Panc1 (cell line): ENCODE results near the gene SGPP2. TPM values are rescaled to one million over a fixed set of nuclear protein-coding genes. Genes with fewer than 3 reads are reported as not detected.

ENCODE experiments used
- ATAC-seq: fragments of 200-7000 bp; cut with Tn5 transposase; 2 replicates; pipeline ENCODE4 v1.9.1; 2020; ENCODE audit warnings: mild to moderate bottlenecking, moderate library complexity
- BruUV-seq: library from RNA; stranded (reverse); fragments of 400-500 nt; replicated peaks from 2 replicates; lab custom pipeline; 2021; lab: Mats Ljungman, UMichigan
- CTCF ChIA-PET: fragments of 300-600 bp; sonication (Branson Sonifier 250); formaldehyde crosslinking; loops from one replicate; lab custom pipeline; 2022; ENCODE audit warnings: antibody characterized with exemption; lab: Charles Lee
- POLR2A ChIA-PET: fragments of 300-600 bp; sonication (Branson Sonifier 250); formaldehyde crosslinking; loops from one replicate; lab custom pipeline; 2022; ENCODE audit warnings: antibody characterized with exemption; lab: Charles Lee
- DNase-seq: peaks from one replicate; pipeline ENCODE4 v3.0.0-alpha.2; 2010; ENCODE audit warnings: low read depth, low spot score
- H3K27ac ChIP-seq: 2 replicates; pipeline ENCODE4 v1.5.1; 2011; ENCODE audit warnings: mild to moderate bottlenecking, low read length, inconsistent platforms
- H3K27me3 ChIP-seq: fragments of 200-500 bp; sonication (Bioruptor generic); 2 replicates; pipeline ENCODE4 v1.6.0; 2014; ENCODE audit warnings: low read length, inconsistent platforms; ENCODE audit not compliant: control insufficient read depth, insufficient read depth
- H3K36me3 ChIP-seq: fragments of 200-500 bp; sonication (Bioruptor generic); 2 replicates; pipeline ENCODE4 v1.5.1; 2014; ENCODE audit warnings: inconsistent platforms, mild to moderate bottlenecking, low read length, moderate library complexity; ENCODE audit not compliant: control insufficient read depth, insufficient read depth
- H3K4me1 ChIP-seq: 2 replicates; pipeline ENCODE4 v1.5.1; 2011; ENCODE audit warnings: inconsistent platforms, mild to moderate bottlenecking, low read length, moderate library complexity; ENCODE audit not compliant: control insufficient read depth, insufficient read depth
- H3K4me3 ChIP-seq, 2 experiments: 2 replicates each; pipeline ENCODE4 v1.5.1; 2011 to 2012; ENCODE audit warnings: low read depth in 2 of 2, low read length in 2 of 2, mild to moderate bottlenecking in 2 of 2, inconsistent platforms in 1 of 2, moderate library complexity in 1 of 2
- H3K9me3 ChIP-seq: fragments of 200-500 bp; sonication (Bioruptor generic); 2 replicates; pipeline ENCODE4 v1.5.1; 2014; ENCODE audit warnings: low read depth, mild to moderate bottlenecking, inconsistent platforms, low read length, moderate library complexity; ENCODE audit not compliant: control insufficient read depth, insufficient read depth
- POLR2AphosphoS5 ChIP-seq: IDR thresholded peaks from 2 replicates; pipeline ENCODE4 v1.6.1; 2012; ENCODE audit warnings: mild to moderate bottlenecking, low read depth, low read length, moderate library complexity
- SIN3A ChIP-seq: IDR thresholded peaks from 2 replicates; pipeline ENCODE4 v1.6.1; 2012; ENCODE audit warnings: low read depth, mild to moderate bottlenecking, low read length, moderate library complexity, borderline replicate concordance; ENCODE audit not compliant: insufficient read depth
- TCF7L2 ChIP-seq: IDR thresholded peaks from 2 replicates; pipeline ENCODE4 v1.6.1; 2011; ENCODE audit warnings: mild to moderate bottlenecking, low read depth, low read length, inconsistent platforms
- in situ Hi-C: cut with HindIII; loops from 2 replicates; pipeline ENCODE4 v1.10.0; 2016; ENCODE audit warnings: low sequenced_read_pairs, low pct_unique_long_range_greater_than_20kb
- intact Hi-C: fragments of 100-400 bp; cut with micrococcal nuclease; formaldehyde crosslinking; loops from one replicate; pipeline ENCODE4 v1.10.0; 2022; ENCODE audit not compliant: unreplicated experiment
- total RNA-seq: library from RNA; stranded (reverse); gene quantifications from one replicate; pipeline ENCODE4 v1.2.1, GENCODE V29; 2021; ENCODE audit not compliant: unreplicated experiment
- TF ChIP-seq, protein P1 (sequence below), 2 experiments: IDR thresholded peaks; 2 replicates each; pipeline ENCODE4 v1.6.1; 2011 to 2012; ENCODE audit warnings: low read depth in 2 of 2, control low read depth in 1 of 2, low read length in 1 of 2, mild to moderate bottlenecking in 1 of 2, moderate library complexity in 1 of 2; ENCODE audit not compliant: insufficient read depth in 1 of 2
- TF ChIP-seq, protein P2 (sequence below): fragments of 450-650 bp; IDR thresholded peaks from 2 replicates; pipeline ENCODE4 v1.5.1; 2017; ENCODE audit warnings: mild to moderate bottlenecking

SGPP2 gene
- total RNA-seq, 1 experiment from 2014 or later = 0.05 TPM

DNA sequence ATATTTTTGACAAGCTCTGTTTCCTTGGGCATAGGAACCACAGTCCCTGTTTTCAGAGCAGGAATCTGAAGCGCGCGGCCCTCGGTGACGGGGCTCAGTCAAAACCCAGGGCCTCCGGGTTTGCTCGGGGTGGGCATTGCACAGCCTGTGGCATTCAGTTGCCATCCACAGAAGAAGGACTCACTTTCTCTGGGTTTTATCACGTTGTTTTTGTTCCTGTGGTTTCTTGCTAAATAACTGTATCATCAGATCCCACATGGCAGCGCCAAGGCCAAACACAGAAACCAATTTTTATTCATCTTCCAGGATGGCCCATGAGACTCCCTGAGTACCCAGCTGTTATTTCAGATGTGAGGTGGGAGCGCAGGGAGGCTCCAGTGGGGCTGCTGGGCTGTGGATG, 35.6 kb downstream of the SGPP2 start:
- in situ Hi-C loops = no loop called here
- intact Hi-C loops = no loop called here
- H3K36me3 ChIP-seq = no peaks in the 10 kb centered on the region
- H3K9me3 ChIP-seq = no peaks in the 10 kb centered on the region
- TF ChIP-seq TCF7L2 = no peak
- TF ChIP-seq SIN3A = no peak
- no peak for TF ChIP-seq POLR2AphosphoS5
- TF ChIP-seq, protein P1, sequence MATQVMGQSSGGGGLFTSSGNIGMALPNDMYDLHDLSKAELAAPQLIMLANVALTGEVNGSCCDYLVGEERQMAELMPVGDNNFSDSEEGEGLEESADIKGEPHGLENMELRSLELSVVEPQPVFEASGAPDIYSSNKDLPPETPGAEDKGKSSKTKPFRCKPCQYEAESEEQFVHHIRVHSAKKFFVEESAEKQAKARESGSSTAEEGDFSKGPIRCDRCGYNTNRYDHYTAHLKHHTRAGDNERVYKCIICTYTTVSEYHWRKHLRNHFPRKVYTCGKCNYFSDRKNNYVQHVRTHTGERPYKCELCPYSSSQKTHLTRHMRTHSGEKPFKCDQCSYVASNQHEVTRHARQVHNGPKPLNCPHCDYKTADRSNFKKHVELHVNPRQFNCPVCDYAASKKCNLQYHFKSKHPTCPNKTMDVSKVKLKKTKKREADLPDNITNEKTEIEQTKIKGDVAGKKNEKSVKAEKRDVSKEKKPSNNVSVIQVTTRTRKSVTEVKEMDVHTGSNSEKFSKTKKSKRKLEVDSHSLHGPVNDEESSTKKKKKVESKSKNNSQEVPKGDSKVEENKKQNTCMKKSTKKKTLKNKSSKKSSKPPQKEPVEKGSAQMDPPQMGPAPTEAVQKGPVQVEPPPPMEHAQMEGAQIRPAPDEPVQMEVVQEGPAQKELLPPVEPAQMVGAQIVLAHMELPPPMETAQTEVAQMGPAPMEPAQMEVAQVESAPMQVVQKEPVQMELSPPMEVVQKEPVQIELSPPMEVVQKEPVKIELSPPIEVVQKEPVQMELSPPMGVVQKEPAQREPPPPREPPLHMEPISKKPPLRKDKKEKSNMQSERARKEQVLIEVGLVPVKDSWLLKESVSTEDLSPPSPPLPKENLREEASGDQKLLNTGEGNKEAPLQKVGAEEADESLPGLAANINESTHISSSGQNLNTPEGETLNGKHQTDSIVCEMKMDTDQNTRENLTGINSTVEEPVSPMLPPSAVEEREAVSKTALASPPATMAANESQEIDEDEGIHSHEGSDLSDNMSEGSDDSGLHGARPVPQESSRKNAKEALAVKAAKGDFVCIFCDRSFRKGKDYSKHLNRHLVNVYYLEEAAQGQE (IDR thresholded peaks at IDR 0.05; ENCODE audit: insufficient read depth in 1 of 2, low read depth in 2 of 2, low read length in 1 of 2) = no peak
- TF ChIP-seq, protein P2, sequence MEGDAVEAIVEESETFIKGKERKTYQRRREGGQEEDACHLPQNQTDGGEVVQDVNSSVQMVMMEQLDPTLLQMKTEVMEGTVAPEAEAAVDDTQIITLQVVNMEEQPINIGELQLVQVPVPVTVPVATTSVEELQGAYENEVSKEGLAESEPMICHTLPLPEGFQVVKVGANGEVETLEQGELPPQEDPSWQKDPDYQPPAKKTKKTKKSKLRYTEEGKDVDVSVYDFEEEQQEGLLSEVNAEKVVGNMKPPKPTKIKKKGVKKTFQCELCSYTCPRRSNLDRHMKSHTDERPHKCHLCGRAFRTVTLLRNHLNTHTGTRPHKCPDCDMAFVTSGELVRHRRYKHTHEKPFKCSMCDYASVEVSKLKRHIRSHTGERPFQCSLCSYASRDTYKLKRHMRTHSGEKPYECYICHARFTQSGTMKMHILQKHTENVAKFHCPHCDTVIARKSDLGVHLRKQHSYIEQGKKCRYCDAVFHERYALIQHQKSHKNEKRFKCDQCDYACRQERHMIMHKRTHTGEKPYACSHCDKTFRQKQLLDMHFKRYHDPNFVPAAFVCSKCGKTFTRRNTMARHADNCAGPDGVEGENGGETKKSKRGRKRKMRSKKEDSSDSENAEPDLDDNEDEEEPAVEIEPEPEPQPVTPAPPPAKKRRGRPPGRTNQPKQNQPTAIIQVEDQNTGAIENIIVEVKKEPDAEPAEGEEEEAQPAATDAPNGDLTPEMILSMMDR = no peak
- no peak for ATAC-seq
- no peak overlapping the region for H3K27ac ChIP-seq
- ChIA-PET CTCF (no interaction called here), POLR2A (no interaction called here)
- H3K4me1 ChIP-seq = no peaks in the 10 kb centered on the region
- no peak for DNase-seq
- no peaks in the 10 kb centered on the region for H3K27me3 ChIP-seq
- no TSS peak for BruUV-seq
- no peak overlapping the region for H3K4me3 ChIP-seq

DNA sequence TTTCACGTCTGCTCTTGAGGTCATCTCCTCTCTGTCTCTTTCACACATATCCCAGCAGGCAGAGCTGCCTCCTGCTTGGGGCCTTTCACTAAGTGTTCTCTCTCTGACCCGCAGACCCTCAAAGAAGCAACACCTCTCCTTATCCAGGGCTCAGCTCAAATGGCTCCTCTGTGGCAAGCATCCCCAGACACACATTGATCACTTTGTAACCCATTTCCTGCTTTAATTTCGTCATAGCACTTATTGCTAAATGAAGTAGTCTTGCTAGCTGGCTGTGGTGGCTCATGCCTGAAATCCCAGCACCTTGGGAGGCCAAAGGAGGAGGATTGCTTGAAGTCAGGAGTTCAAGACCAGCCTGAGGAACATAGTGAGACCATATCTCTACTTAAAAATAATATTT, 41.4 kb downstream of the SGPP2 start:
- in situ Hi-C loops (no loop called here), intact Hi-C loops (no loop called here)
- CTCF ChIA-PET = no interaction called here
- no TSS peak for BruUV-seq
- H3K27ac ChIP-seq = no peak overlapping the region
- POLR2A ChIA-PET = no interaction called here
- no peak for ATAC-seq
- TF ChIP-seq POLR2AphosphoS5 (no peak), SIN3A (no peak), TCF7L2 (no peak)
- TF ChIP-seq, protein P2 = no peak
- TF ChIP-seq, protein P1 (IDR thresholded peaks at IDR 0.05; ENCODE audit: insufficient read depth in 1 of 2, low read depth in 2 of 2, low read length in 1 of 2) = no peak
- no peaks in the 10 kb centered on the region for H3K36me3 ChIP-seq
- H3K9me3 ChIP-seq = no peaks in the 10 kb centered on the region
- no peak overlapping the region for H3K4me3 ChIP-seq
- no peaks in the 10 kb centered on the region for H3K4me1 ChIP-seq
- DNase-seq = no peak
- H3K27me3 ChIP-seq = no peaks in the 10 kb centered on the region
